Neural progenitor cell (in vitro differentiated cells): ENCODE measurements around the gene CAPN15. TPM values are rescaled to one million over a fixed set of nuclear protein-coding genes. Genes with fewer than 3 reads are reported as not detected.

Experiments used
- DNase-seq: peaks from one replicate; pipeline ENCODE4 v3.0.0-alpha.2; 2016; ENCODE audit warnings: low spot score
- H2AFZ ChIP-seq: fragments of 200-600 bp; sonication (generic); replicated peaks from 2 replicates; pipeline ENCODE4 v1.6.1; 2016; ENCODE audit warnings: antibody characterized with exemption
- H3F3A ChIP-seq: fragments of 200-600 bp; sonication (generic); 2 replicates; pipeline ENCODE4 v1.6.1; 2016; ENCODE audit warnings: antibody characterized with exemption, low read depth
- H3K27ac ChIP-seq: fragments of 200-600 bp; sonication (generic); 2 replicates; pipeline ENCODE4 v1.5.1; 2016; ENCODE audit warnings: mild to moderate bottlenecking
- H3K27me3 ChIP-seq: fragments of 200-600 bp; sonication (generic); 2 replicates; pipeline ENCODE4 v1.6.1; 2016; ENCODE audit warnings: mild to moderate bottlenecking, moderate library complexity
- H3K36me3 ChIP-seq: fragments of 200-600 bp; sonication (generic); 2 replicates; pipeline ENCODE4 v1.5.1; 2016
- H3K4me1 ChIP-seq: fragments of 200-600 bp; sonication (generic); 2 replicates; pipeline ENCODE4 v1.6.1; 2016; ENCODE audit warnings: mixed run types
- H3K4me2 ChIP-seq: fragments of 200-600 bp; sonication (generic); 2 replicates; pipeline ENCODE4 v1.6.1; 2016
- H3K4me3 ChIP-seq: fragments of 200-600 bp; sonication (generic); 2 replicates; pipeline ENCODE4 v1.5.1; 2016
- H3K79me2 ChIP-seq: fragments of 200-600 bp; sonication (generic); 2 replicates; pipeline ENCODE4 v1.6.1; 2016; ENCODE audit warnings: low read depth
- H3K9ac ChIP-seq: fragments of 200-600 bp; sonication (generic); 2 replicates; pipeline ENCODE4 v1.6.1; 2016
- H3K9me3 ChIP-seq: fragments of 200-600 bp; sonication (generic); 2 replicates; pipeline ENCODE4 v1.5.1; 2016; ENCODE audit warnings: low read depth
- H4K20me1 ChIP-seq: fragments of 200-600 bp; sonication (generic); 2 replicates; pipeline ENCODE4 v1.6.1; 2016; ENCODE audit warnings: low read depth
- H3K27ac Mint-ChIP-seq: 3 replicates; pipeline ENCODE4 v1.8.0; 2021; ENCODE audit warnings: mixed read lengths
- H3K27me3 Mint-ChIP-seq: 2 replicates; pipeline ENCODE4 v1.8.0; 2022; ENCODE audit warnings: low read depth, mild to moderate bottlenecking, inconsistent platforms, moderate library complexity, mixed read lengths; ENCODE audit not compliant: insufficient read depth
- H3K36me3 Mint-ChIP-seq: 3 replicates; pipeline ENCODE4 v1.8.0; 2021; ENCODE audit warnings: mixed read lengths
- H3K4me1 Mint-ChIP-seq: 3 replicates; pipeline ENCODE4 v1.8.0; 2021; ENCODE audit warnings: mixed read lengths
- H3K4me3 Mint-ChIP-seq: 3 replicates; pipeline ENCODE4 v1.8.0; 2021; ENCODE audit warnings: mild to moderate bottlenecking, moderate library complexity, mixed read lengths
- H3K9me3 Mint-ChIP-seq: 3 replicates; pipeline ENCODE4 v1.8.0; 2020; ENCODE audit warnings: mixed read lengths
- CTCF ChIP-seq: fragments of 200-600 bp; sonication (generic); IDR thresholded peaks from 2 replicates; pipeline ENCODE4 v1.5.1; 2017; ENCODE audit warnings: antibody characterized with exemption, mild to moderate bottlenecking
- EZH2 ChIP-seq: fragments of 200-600 bp; sonication (generic); IDR thresholded peaks from 2 replicates; pipeline ENCODE4 v1.6.1; 2017; ENCODE audit warnings: antibody characterized with exemption, mild to moderate bottlenecking, moderate library complexity
- EZH2phosphoT487 ChIP-seq: fragments of 200-600 bp; sonication (generic); IDR thresholded peaks from 2 replicates; pipeline ENCODE4 v1.6.1; 2017; ENCODE audit warnings: antibody characterized with exemption
- total RNA-seq: library from RNA; depleted of rRNA; stranded (reverse); fragments of >200 nt; gene quantifications from 2 replicates; pipeline ENCODE4 v1.2.3, GENCODE V29; 2015; ENCODE audit warnings: low replicate concordance

Gene CAPN15
- total RNA-seq, 1 donor from 2014 or later = 6.8 TPM

- H2AFZ ChIP-seq = no peak overlapping the region
- H3K9ac ChIP-seq = no peak overlapping the region
- Mint-ChIP-seq H3K9me3 (no peaks in the 10 kb centered on the region), H3K36me3 (peaks cover 6% of the 10 kb centered on the region), H3K4me1 (no peaks in the 10 kb centered on the region), H3K27me3 (no peaks in the 10 kb centered on the region), H3K27ac (no peak overlapping the region), H3K4me3 (peak overlapping the region; percentile 38)
- H3K4me2 ChIP-seq = no peak overlapping the region
- no peaks in the 10 kb centered on the region for H3K79me2 ChIP-seq
- no peaks in the 10 kb centered on the region for H3F3A ChIP-seq
- no peaks in the 10 kb centered on the region for H3K4me1 ChIP-seq
- H3K27me3 ChIP-seq = no peaks in the 10 kb centered on the region
- no peaks in the 10 kb centered on the region for H3K9me3 ChIP-seq
- no peaks in the 10 kb centered on the region for H3K36me3 ChIP-seq
- no peaks in the 10 kb centered on the region for H4K20me1 ChIP-seq
- no peak overlapping the region for H3K4me3 ChIP-seq
- no peak overlapping the region for H3K27ac ChIP-seq
- no peak for TF ChIP-seq EZH2
- no peak for TF ChIP-seq CTCF
- TF ChIP-seq EZH2phosphoT487 = no peak
- no peak for DNase-seq
Measured at GRCh38 chr16:513950-514349, 13.6 kb upstream of the CAPN15 start.

GRCh38 chr16:515175-515938 is 12.2 kb upstream of the CAPN15 start:
- Histone ChIP-seq H2AFZ (no peak overlapping the region), H4K20me1 (no peaks in the 10 kb centered on the region), H3K9me3 (no peaks in the 10 kb centered on the region), H3K4me1 (no peaks in the 10 kb centered on the region), H3K4me2 (no peak overlapping the region), H3K27me3 (no peaks in the 10 kb centered on the region), H3F3A (no peaks in the 10 kb centered on the region), H3K27ac (no peak overlapping the region), H3K36me3 (no peaks in the 10 kb centered on the region), H3K79me2 (no peaks in the 10 kb centered on the region), H3K4me3 (no peak overlapping the region), H3K9ac (no peak overlapping the region)
- TF ChIP-seq EZH2 = no peak
- no peaks in the 10 kb centered on the region for H3K4me1 Mint-ChIP-seq
- H3K36me3 Mint-ChIP-seq = peaks cover 7% of the 10 kb centered on the region
- no peak for DNase-seq
- H3K27ac Mint-ChIP-seq = no peak overlapping the region
- no peaks in the 10 kb centered on the region for H3K9me3 Mint-ChIP-seq
- no peak overlapping the region for H3K4me3 Mint-ChIP-seq
- no peaks in the 10 kb centered on the region for H3K27me3 Mint-ChIP-seq

GRCh38 chr16:515939-516226 is 11.6 kb upstream of the CAPN15 start:
- no peak for DNase-seq

More at GRCh38 chr16:515939-516226, 11.6 kb upstream of the CAPN15 start:
- Histone ChIP-seq H3K9ac (no peak overlapping the region), H3K9me3 (no peaks in the 10 kb centered on the region), H3K36me3 (no peaks in the 10 kb centered on the region), H3K27me3 (no peaks in the 10 kb centered on the region), H3F3A (no peaks in the 10 kb centered on the region), H4K20me1 (no peaks in the 10 kb centered on the region), H2AFZ (no peak overlapping the region), H3K27ac (no peak overlapping the region), H3K4me2 (no peak overlapping the region), H3K4me1 (no peaks in the 10 kb centered on the region), H3K79me2 (no peaks in the 10 kb centered on the region), H3K4me3 (no peak overlapping the region)
- Mint-ChIP-seq H3K9me3 (no peaks in the 10 kb centered on the region), H3K36me3 (peaks cover 7% of the 10 kb centered on the region), H3K27me3 (no peaks in the 10 kb centered on the region), H3K4me3 (no peak overlapping the region), H3K4me1 (no peaks in the 10 kb centered on the region), H3K27ac (no peak overlapping the region)
- TF ChIP-seq EZH2 = no peak
- TF ChIP-seq EZH2phosphoT487 = no peak
- no peak for TF ChIP-seq CTCF
